ENCODE results near the gene GP1BA. TPM values are rescaled to one million over a fixed set of nuclear protein-coding genes. Genes with fewer than 3 reads are reported as not detected.

Gene GP1BA
- total RNA-seq, 1 experiment from 2014 or later = not detected

DNA sequence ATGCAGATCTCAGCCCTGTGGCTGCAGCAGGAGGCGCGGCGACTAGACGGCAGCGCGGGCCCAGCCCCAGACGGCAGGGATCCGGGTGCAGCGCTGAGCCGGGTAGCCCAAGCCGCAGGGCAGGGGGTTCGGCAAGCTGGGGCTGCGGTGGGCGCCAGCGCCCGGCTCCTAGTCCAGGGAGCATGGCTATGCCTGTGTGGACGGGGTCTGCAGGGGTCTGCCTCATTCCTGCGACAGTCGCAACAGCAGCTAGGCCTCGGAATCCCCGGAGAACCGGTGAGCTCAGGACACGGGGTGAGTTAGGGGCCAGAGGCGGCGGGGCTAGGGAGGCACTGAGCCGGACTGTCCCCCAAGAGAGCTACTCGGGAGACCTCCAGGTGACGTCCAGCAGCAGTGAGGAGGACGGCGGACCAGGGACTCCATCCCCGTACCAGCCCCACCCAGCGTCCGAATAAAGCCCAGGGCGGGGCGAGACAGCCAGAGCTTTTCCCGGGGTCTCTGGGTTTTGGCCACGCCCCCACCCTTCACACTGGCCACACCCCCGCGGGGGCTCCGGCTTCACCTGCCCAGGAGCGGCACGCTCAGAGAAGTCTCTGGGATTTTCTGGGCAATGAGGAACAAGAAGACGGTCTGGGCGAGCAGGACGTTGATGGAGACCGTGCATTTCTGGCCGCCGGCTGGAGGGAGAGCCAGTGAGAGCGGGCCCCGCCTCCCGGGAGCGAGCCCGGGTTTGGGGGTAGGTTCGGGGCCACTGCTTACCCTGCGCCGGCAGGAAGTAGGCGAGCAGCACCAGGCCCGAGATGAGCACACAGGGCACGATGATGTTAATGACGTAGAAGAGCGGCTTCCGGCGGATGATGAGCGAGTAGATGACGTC is 31.6 kb upstream of the GP1BA start:
- BruUV-seq (replicated peaks) = no TSS peak
- Mint-ChIP-seq H3K4me1 (ENCODE audit: low read depth, unreplicated experiment) (peaks cover 14% of the 10 kb centered on the region), H3K4me3 (ENCODE audit: low read depth, unreplicated experiment) (no peak overlapping the region), H3K27ac (ENCODE audit: unreplicated experiment) (no peak overlapping the region), H3K27me3 (ENCODE audit: unreplicated experiment) (no peaks in the 10 kb centered on the region), H3K36me3 (ENCODE audit: insufficient read depth, unreplicated experiment) (peaks cover 25% of the 10 kb centered on the region), H3K9me3 (ENCODE audit: low read depth, unreplicated experiment) (no peaks in the 10 kb centered on the region)
- CTCF ChIA-PET = no interaction called here
- TF ChIP-seq, protein P1, sequence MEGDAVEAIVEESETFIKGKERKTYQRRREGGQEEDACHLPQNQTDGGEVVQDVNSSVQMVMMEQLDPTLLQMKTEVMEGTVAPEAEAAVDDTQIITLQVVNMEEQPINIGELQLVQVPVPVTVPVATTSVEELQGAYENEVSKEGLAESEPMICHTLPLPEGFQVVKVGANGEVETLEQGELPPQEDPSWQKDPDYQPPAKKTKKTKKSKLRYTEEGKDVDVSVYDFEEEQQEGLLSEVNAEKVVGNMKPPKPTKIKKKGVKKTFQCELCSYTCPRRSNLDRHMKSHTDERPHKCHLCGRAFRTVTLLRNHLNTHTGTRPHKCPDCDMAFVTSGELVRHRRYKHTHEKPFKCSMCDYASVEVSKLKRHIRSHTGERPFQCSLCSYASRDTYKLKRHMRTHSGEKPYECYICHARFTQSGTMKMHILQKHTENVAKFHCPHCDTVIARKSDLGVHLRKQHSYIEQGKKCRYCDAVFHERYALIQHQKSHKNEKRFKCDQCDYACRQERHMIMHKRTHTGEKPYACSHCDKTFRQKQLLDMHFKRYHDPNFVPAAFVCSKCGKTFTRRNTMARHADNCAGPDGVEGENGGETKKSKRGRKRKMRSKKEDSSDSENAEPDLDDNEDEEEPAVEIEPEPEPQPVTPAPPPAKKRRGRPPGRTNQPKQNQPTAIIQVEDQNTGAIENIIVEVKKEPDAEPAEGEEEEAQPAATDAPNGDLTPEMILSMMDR (IDR thresholded peaks at IDR 0.05; ENCODE audit: unreplicated experiment) = no peak
- no peak for DNase-seq
- intact Hi-C loops (cut with micrococcal nuclease; ENCODE audit: unreplicated experiment) = loop anchor here (5.0 kb wide), 1 partner anchor 113 kb away; the partner anchor contains the start of genes GLTPD2 and VMO1

DNA sequence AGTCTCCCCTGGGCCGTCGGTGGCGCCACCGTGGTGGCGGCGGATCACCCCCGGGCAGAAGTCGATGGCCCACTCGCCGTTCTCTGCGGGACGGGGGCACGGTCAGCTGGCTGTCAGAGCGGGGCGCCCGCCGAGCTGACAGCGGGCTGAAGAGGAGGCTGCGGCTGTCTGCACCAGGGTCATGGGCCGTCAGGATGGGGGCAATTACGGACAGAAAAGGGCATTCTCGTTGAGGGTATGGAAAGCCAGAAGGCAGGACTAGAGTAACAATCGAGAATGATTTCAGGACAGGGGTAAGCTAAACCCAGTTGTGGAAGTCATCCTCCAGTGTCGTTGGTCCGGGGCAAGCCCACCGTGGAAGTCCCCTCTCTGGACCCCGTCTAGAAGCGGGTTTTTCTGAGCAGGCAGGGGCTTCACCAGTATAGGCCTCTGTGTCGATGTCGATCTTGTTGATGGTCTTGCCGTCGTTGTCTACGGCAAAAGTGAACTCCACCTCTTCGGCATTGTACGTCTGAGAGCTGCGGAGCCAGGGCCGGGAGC is 30.9 kb upstream of the GP1BA start:
- Mint-ChIP-seq H3K27ac (ENCODE audit: unreplicated experiment) (no peak overlapping the region), H3K4me1 (ENCODE audit: low read depth, unreplicated experiment) (peaks cover 14% of the 10 kb centered on the region), H3K4me3 (ENCODE audit: low read depth, unreplicated experiment) (no peak overlapping the region), H3K9me3 (ENCODE audit: low read depth, unreplicated experiment) (no peaks in the 10 kb centered on the region), H3K36me3 (ENCODE audit: insufficient read depth, unreplicated experiment) (peaks cover 18% of the 10 kb centered on the region), H3K27me3 (ENCODE audit: unreplicated experiment) (no peaks in the 10 kb centered on the region)
- no TSS peak for BruUV-seq (replicated peaks)
- intact Hi-C loops (cut with micrococcal nuclease; ENCODE audit: unreplicated experiment) = loop anchor here (5.0 kb wide), 1 partner anchor 114 kb away; the partner anchor contains the start of genes GLTPD2 and VMO1
- no peak for DNase-seq
- TF ChIP-seq, protein P1 (IDR thresholded peaks at IDR 0.05; ENCODE audit: unreplicated experiment) = no peak
- CTCF ChIA-PET = no interaction called here

DNA sequence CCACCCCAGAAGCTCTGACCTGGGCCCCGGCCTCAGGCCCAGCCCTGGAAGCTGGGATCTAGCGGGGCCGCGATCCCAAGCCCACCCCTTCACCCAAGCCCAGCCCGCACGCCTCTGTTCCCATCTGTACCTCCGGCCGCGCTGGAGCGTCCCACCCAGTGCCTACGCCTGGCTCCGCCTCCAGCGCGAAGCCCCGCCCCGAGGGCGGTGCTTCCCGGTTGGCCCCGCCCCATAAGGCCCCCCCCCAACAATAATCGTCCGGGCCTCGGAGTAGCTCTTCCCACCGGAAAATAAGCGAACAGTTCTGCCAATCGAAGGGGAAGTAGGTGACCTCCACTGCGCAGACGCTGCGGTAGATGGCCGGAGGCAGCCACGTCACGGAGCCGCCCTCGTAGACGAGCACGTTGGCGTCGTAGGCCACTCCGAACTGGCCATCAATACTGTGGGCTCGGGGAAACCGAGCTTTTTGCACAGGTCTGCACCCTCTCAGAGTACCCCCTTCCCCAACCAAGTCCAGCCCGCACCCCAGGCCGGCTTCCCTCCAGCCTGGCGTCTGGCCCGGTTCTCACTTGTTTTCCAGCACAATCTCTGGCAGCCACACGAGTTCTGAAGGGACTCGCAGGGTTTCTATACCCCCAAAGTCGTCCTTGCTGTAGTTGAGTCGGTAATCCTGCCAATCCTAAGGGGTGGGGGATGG is 30.3 kb upstream of the GP1BA start:
- no peak overlapping the region for H3K4me3 Mint-ChIP-seq (ENCODE audit: low read depth, unreplicated experiment)
- intact Hi-C loops (cut with micrococcal nuclease; ENCODE audit: unreplicated experiment) = loop anchor here (5.0 kb wide), 1 partner anchor 114 kb away; the partner anchor contains the start of genes GLTPD2 and VMO1
- peaks cover 14% of the 10 kb centered on the region for H3K4me1 Mint-ChIP-seq (ENCODE audit: low read depth, unreplicated experiment)
- H3K36me3 Mint-ChIP-seq (ENCODE audit: insufficient read depth, unreplicated experiment) = peaks cover 14% of the 10 kb centered on the region
- no peak for DNase-seq
- no peaks in the 10 kb centered on the region for H3K27me3 Mint-ChIP-seq (ENCODE audit: unreplicated experiment)
- no peak overlapping the region for H3K27ac Mint-ChIP-seq (ENCODE audit: unreplicated experiment)
- H3K9me3 Mint-ChIP-seq (ENCODE audit: low read depth, unreplicated experiment) = no peaks in the 10 kb centered on the region
- CTCF ChIA-PET = no interaction called here
- no TSS peak for BruUV-seq (replicated peaks)
- TF ChIP-seq, protein P1 (IDR thresholded peaks at IDR 0.05; ENCODE audit: unreplicated experiment) = no peak

DNA sequence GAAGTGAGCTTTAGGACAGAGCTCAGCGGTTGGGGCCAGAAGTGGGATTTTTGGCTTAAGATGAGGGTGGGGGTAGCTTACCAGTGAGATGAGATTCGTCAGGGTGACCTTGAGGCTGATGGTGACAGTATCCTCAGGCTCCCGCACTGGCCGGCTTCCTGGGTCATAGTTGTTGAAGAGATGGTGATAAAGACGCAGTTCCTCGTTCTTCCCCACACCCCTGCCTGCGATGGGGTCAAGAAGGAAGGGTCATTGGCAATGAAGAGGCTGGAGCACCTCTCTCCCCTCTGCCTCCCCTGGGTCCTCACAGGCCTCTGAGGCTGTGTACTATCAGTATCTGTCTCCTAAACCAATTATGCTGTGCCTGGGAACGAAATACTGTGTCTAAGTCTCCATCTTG is 29.5 kb upstream of the GP1BA start:
- Mint-ChIP-seq H3K4me3 (ENCODE audit: low read depth, unreplicated experiment) (no peak overlapping the region), H3K27me3 (ENCODE audit: unreplicated experiment) (no peaks in the 10 kb centered on the region), H3K4me1 (ENCODE audit: low read depth, unreplicated experiment) (peaks cover 14% of the 10 kb centered on the region), H3K9me3 (ENCODE audit: low read depth, unreplicated experiment) (no peaks in the 10 kb centered on the region), H3K36me3 (ENCODE audit: insufficient read depth, unreplicated experiment) (peaks cover 14% of the 10 kb centered on the region), H3K27ac (ENCODE audit: unreplicated experiment) (no peak overlapping the region)
- TF ChIP-seq, protein P1 (IDR thresholded peaks at IDR 0.05; ENCODE audit: unreplicated experiment) = no peak
- no TSS peak for BruUV-seq (replicated peaks)
- CTCF ChIA-PET = interaction anchor here (0.7 to 1.0 kb wide), 2 partner anchors 171 to 188 kb away, joined by 3 read pairs; partner anchors contain the start of gene MED11
- intact Hi-C loops (cut with micrococcal nuclease; ENCODE audit: unreplicated experiment) = loop anchor here (5.0 kb wide), 1 partner anchor 115 kb away; the partner anchor contains the start of genes GLTPD2 and VMO1
- DNase-seq = no peak
